ENCODE data around the gene FJX1.
A peak's percentile ranks its signal among the peaks of the same experiment; 100 is the strongest.

FJX1 gene

DNA sequence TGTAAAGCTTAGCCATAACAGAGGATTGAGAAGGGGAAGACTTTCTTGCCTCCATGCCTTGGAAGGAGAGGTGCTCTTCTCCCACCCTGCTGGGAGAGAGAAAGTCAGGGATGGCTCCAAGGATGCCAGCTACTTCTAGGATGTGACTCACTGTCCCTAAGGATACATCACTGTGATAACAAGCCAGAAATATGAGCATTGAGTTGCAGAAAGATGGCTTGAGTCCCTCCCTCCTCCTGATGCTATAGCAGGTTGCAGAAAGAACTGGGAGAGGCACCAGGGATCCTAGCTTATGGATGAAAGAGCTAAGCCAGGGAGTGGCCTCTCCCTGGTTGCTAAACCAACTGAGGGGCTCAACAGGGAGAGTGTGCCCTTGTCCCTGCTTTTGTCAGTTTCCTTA lies 27.8 kb upstream of the FJX1 start:
- TF ChIP-seq NFIC (IDR thresholded peaks at IDR 0.05) (no peak), YY1 (IDR thresholded peaks at IDR 0.05; ENCODE audit: low read depth) (no peak), TCF12 (IDR thresholded peaks at IDR 0.05; ENCODE audit: low read depth) (no peak), ZBTB7A (IDR thresholded peaks at IDR 0.05; ENCODE audit: low read depth) (no peak), TEAD4 (IDR thresholded peaks at IDR 0.05) (no peak), CEBPB (IDR thresholded peaks at IDR 0.05) (no peak), FOXM1 (IDR thresholded peaks at IDR 0.05; ENCODE audit: borderline replicate concordance, low read depth) (no peak), EGR1 (IDR thresholded peaks at IDR 0.05) (no peak), EP300 (IDR thresholded peaks at IDR 0.05; ENCODE audit: borderline replicate concordance) (no peak), TAF1 (IDR thresholded peaks at IDR 0.05; ENCODE audit: low read depth) (no peak)
- TF ChIP-seq, protein P1, sequence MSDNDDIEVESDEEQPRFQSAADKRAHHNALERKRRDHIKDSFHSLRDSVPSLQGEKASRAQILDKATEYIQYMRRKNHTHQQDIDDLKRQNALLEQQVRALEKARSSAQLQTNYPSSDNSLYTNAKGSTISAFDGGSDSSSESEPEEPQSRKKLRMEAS (IDR thresholded peaks at IDR 0.05): no peak
- TF ChIP-seq, protein P2, sequence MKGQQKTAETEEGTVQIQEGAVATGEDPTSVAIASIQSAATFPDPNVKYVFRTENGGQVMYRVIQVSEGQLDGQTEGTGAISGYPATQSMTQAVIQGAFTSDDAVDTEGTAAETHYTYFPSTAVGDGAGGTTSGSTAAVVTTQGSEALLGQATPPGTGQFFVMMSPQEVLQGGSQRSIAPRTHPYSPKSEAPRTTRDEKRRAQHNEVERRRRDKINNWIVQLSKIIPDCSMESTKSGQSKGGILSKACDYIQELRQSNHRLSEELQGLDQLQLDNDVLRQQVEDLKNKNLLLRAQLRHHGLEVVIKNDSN (IDR thresholded peaks at IDR 0.05): no peak
- TF ChIP-seq, protein P3, sequence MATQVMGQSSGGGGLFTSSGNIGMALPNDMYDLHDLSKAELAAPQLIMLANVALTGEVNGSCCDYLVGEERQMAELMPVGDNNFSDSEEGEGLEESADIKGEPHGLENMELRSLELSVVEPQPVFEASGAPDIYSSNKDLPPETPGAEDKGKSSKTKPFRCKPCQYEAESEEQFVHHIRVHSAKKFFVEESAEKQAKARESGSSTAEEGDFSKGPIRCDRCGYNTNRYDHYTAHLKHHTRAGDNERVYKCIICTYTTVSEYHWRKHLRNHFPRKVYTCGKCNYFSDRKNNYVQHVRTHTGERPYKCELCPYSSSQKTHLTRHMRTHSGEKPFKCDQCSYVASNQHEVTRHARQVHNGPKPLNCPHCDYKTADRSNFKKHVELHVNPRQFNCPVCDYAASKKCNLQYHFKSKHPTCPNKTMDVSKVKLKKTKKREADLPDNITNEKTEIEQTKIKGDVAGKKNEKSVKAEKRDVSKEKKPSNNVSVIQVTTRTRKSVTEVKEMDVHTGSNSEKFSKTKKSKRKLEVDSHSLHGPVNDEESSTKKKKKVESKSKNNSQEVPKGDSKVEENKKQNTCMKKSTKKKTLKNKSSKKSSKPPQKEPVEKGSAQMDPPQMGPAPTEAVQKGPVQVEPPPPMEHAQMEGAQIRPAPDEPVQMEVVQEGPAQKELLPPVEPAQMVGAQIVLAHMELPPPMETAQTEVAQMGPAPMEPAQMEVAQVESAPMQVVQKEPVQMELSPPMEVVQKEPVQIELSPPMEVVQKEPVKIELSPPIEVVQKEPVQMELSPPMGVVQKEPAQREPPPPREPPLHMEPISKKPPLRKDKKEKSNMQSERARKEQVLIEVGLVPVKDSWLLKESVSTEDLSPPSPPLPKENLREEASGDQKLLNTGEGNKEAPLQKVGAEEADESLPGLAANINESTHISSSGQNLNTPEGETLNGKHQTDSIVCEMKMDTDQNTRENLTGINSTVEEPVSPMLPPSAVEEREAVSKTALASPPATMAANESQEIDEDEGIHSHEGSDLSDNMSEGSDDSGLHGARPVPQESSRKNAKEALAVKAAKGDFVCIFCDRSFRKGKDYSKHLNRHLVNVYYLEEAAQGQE (IDR thresholded peaks at IDR 0.05; ENCODE audit: low read depth): no peak

DNA sequence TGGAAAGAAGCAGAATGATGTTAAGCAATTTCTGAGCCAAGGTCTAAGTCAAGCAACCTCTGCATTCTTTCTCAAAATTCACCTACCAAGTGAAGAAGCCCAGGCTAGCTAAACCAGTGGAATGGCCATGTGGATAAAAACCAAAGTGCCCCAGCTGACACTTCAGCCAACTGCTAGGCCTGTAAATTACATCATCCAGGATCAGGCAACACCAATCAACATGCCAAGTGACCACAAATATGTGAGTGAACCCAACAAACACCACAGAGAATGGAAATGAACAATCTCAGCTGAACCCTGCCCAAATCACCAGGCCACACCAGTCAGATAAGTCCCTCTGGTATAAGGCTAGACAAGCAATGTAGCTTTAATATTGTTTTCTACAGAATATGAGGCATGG lies 25.1 kb upstream of the FJX1 start:
- TF ChIP-seq CEBPB (IDR thresholded peaks at IDR 0.05) (peak; percentile 32; the same call in 1 of the 2 replicates), TEAD4 (IDR thresholded peaks at IDR 0.05) (peak; percentile 64), EGR1 (IDR thresholded peaks at IDR 0.05) (no peak)
- TF ChIP-seq, protein P3 (IDR thresholded peaks at IDR 0.05; ENCODE audit: low read depth): no peak

DNA sequence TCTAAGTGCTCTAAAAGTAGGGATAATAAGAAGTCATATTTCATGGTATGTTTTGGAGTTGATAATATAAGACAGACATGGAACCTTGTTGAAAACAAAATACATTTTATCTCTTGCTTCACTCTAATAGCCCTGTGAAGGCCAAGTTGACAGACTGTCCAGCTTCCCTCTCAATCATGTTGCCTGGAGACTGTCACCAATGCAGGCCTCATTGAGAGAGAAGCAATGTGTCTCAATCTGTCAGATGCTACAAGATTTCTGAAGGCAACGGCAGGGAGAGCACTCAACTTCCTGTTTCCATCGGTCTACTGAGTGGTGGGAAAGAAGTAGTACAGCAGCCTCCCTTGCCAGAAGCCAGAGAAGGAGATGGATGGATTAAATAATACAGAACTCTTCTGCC lies 23.6 kb upstream of the FJX1 start:
- no peak for TF ChIP-seq RAD21 (IDR thresholded peaks at IDR 0.05; ENCODE audit: low read depth)
- no peak for TF ChIP-seq TAF1 (IDR thresholded peaks at IDR 0.05; ENCODE audit: low read depth)
- TF ChIP-seq, protein P3 (IDR thresholded peaks at IDR 0.05; ENCODE audit: low read depth): no peak

DNA sequence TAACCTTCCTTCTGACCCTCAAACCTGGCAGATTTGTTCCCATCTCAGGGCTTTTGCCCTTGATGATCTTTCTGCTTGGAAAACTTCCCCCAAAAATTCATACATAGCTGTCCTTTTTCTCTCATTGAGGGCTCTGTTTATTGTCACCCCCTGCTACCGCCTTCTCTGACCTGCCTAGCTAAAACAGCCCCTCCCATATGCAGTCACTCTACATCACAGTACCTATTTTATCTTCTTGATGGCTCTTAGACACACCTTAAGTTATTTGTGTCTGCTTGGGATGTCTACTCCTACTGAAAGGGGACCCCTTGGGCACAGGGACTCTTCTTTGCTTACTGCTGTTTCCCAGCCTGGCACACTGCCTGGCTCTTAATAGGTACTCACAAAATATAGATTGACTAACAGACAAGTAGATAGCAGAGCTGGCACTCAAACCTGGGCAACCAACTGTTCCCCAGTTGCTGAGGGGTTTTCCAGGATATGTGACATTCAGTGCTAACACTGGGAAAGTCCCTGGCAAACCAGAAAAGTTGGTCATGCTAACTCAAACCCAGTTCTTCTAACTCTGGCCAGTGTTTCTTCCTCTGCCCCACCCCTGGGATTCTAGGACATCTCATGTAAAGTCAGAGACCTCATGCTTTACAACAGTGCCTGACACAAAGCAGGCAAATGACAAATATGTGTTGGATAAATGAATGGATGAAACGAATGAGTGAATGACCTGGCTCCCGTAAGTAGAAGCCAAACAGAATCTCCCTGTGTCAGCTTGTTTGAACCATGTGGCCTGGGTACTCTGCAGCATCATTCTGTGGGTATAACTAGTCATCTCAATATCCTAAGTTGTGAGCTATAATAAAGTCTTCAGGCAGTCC lies 19.8 kb upstream of the FJX1 start:
- TF ChIP-seq YY1 (IDR thresholded peaks at IDR 0.05; ENCODE audit: low read depth) (no peak), TCF12 (IDR thresholded peaks at IDR 0.05; ENCODE audit: low read depth) (no peak), CEBPB (IDR thresholded peaks at IDR 0.05) (no peak), FOXM1 (IDR thresholded peaks at IDR 0.05; ENCODE audit: borderline replicate concordance, low read depth) (no peak), TAF1 (IDR thresholded peaks at IDR 0.05; ENCODE audit: low read depth) (no peak), TEAD4 (IDR thresholded peaks at IDR 0.05) (no peak), NFIC (IDR thresholded peaks at IDR 0.05) (no peak), RAD21 (IDR thresholded peaks at IDR 0.05; ENCODE audit: low read depth) (no peak), EGR1 (IDR thresholded peaks at IDR 0.05) (no peak), ZBTB7A (IDR thresholded peaks at IDR 0.05; ENCODE audit: low read depth) (no peak)
- TF ChIP-seq, protein P2 (IDR thresholded peaks at IDR 0.05): no peak

DNA sequence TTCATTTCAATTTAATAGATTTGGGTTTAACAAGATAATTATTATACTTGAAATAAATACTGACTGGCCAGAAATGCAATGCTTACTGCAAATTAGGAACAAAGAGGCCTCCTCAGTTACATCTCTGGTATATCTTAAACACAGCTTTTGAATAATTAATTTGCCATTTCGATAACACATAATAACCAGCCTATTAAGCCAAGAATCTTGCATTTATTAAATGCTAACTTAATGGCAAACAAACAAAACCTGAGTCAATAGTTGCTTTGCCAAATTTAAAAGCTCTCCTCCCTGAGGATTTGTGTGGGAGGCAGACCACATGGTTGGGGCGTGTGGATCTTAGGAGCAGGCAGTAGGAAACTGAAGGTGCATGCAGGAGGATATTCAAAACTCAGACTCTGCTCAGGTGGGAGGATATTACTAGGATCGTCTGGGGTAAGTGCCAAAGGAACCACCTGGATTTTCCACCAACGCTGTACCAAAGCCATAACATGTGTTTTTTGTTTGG lies 17.9 kb upstream of the FJX1 start:
- no peak for TF ChIP-seq TEAD4 (IDR thresholded peaks at IDR 0.05)
